Brain microvascular endothelial cell (primary cell): ENCODE measurements around the gene LTBP3.
"Not testable (repeated sequence)": the region's sequence is repeated elsewhere in the genome, so short reads cannot be mapped to it uniquely, and the experiment has no call there.

Experiments
- DNase-seq: peaks from one replicate; pipeline ENCODE4 v3.0.0-alpha.2; 2020
- H3K27ac ChIP-seq: fragments of 250-450 bp; sonication (Bioruptor Pico); 2 replicates; pipeline ENCODE4 v1.5.1; 2020; ENCODE audit warnings: mild to moderate bottlenecking, moderate library complexity
- H3K27me3 ChIP-seq: fragments of 250-450 bp; sonication (Bioruptor Pico); replicated peaks from 2 replicates; pipeline ENCODE4 v1.5.1; 2020; ENCODE audit warnings: mild to moderate bottlenecking
- H3K36me3 ChIP-seq: fragments of 250-450 bp; sonication (Bioruptor Pico); replicated peaks from 2 replicates; pipeline ENCODE4 v1.5.1; 2020; ENCODE audit warnings: mild to moderate bottlenecking
- H3K4me3 ChIP-seq: 2 replicates; pipeline ENCODE4 v1.5.1; 2011; ENCODE audit warnings: low read depth, mild to moderate bottlenecking, control low read depth, low read length, moderate library complexity
- in situ Hi-C: cut with HindIII; loops from 2 replicates; pipeline ENCODE4 v1.10.0; 2017; ENCODE audit warnings: low sequenced_read_pairs, low pct_ligation_motif_present
- TF ChIP-seq, protein P1 (sequence below): IDR thresholded peaks from 2 replicates; pipeline ENCODE4 v1.5.1; 2011; ENCODE audit warnings: low read depth, mild to moderate bottlenecking, moderate library complexity, low read length, control low read depth, inconsistent platforms; ENCODE audit errors: missing control alignments

LTBP3 gene

DNA sequence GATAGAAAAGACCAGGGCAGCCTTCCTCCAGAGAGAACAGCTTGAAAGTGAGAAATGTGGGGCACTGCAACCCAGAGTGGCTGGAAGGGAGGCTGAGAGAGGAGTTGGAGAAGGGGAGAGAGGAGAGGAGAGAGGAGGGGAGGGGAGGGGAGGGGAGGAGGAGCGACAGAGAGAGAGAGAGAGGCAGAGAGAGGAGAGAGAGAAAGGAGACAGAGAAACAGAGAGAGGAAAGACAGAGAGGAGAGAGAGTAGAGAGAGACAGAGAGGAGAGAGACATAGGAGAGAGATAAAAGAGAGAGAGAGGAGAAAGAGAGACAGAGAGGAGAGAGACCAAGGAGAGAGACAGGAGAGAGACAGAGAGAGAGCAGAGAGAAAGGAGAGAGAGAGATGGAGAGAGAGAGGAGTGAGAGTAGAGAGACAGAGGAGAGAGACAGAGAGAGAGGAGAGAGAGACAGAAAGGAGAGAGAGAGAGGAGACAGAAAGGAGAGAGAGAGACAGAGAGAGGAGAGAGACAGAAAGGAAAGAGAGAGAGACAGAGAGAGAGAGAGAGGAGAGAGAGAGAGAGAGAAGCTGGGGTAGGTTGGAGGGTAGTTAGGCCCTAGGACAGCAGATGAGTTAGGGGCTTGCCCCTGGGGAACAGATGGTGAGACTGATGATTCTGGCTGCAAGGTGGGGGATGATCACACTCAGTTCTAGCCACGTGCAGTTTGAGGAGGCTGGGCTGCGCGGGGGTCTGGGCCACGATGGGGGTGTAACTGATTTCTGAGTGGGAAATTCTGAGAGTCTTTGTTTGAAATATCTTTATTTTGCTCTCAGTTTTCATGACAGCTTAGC, 41.8 kb downstream of the LTBP3 start:
- TF ChIP-seq, protein P1, sequence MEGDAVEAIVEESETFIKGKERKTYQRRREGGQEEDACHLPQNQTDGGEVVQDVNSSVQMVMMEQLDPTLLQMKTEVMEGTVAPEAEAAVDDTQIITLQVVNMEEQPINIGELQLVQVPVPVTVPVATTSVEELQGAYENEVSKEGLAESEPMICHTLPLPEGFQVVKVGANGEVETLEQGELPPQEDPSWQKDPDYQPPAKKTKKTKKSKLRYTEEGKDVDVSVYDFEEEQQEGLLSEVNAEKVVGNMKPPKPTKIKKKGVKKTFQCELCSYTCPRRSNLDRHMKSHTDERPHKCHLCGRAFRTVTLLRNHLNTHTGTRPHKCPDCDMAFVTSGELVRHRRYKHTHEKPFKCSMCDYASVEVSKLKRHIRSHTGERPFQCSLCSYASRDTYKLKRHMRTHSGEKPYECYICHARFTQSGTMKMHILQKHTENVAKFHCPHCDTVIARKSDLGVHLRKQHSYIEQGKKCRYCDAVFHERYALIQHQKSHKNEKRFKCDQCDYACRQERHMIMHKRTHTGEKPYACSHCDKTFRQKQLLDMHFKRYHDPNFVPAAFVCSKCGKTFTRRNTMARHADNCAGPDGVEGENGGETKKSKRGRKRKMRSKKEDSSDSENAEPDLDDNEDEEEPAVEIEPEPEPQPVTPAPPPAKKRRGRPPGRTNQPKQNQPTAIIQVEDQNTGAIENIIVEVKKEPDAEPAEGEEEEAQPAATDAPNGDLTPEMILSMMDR = no peak
- in situ Hi-C loops = no loop called here
- Histone ChIP-seq H3K36me3 (no peaks in the 10 kb centered on the region), H3K27ac (no peak overlapping the region), H3K4me3 (no peak overlapping the region), H3K27me3 (no peaks in the 10 kb centered on the region)
- no peak for DNase-seq

DNA sequence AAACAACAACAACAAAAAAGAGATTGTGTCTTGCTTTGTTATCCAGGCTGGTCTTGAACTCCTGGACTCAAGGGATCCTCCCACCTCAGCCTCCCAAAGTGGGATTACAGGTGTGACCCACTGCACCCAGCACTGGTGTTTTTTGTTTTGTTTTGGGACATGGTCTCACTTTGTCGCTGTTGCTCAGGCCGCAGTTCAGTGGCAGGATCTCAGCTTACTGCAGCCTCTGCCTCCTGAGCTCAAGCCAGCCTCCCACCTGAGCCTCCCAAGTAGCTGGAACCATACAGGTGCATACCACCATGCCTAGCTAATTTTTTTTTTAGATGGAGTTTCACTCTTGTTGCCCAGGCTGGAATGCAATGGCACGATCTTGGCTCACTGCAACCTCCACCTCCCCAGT, 45.8 kb downstream of the LTBP3 start:
- H3K4me3 ChIP-seq, in situ Hi-C loops, H3K27me3 ChIP-seq: not testable (repeated sequence)

DNA sequence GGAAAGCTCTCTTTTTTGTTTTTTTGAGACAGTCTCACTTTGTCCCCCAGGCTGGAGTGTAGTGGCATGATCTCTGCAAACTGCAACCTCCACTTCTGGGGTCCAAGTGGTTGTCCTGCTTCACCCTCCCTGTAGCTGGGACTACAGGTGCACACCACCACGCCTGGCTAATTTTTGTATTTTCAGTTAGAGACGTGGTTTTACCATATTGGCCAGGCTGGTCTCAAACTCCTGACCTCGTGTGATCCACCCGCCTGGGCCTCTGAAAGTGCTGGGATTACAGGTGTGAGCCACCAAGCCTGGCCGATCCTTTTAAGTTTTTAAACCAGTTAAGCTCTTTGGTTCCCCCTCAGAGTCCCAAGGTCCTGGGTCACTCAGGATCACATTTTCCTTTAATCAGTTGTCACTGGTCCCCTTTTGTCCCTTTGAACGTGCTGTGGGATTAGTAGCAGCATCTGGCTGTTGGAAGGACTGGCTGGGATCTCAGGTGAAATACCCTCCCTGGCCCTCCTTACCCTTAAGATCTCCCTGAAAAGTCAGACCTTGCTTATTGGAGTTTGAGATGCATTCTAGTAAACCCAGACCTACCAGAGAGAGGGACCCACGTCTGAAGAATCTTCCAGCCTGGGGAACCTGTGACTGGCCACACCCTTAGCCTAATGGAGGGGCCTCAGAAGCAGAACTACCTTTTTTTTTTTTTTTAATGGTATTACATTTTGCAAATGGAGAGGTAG, 51.2 kb downstream of the LTBP3 start:
- Histone ChIP-seq H3K36me3 (peaks cover 45% of the 10 kb centered on the region), H3K27ac (peak overlapping the region; percentile 93), H3K27me3 (no peaks in the 10 kb centered on the region), H3K4me3 (peak overlapping the region; percentile 99)
- in situ Hi-C loops = no loop called here
- peak; percentile 87 for DNase-seq
- TF ChIP-seq, protein P1 = no peak

More for the DNA sequence above, 45.8 kb downstream of the LTBP3 start:
- DNase-seq, H3K27ac ChIP-seq, H3K36me3 ChIP-seq: not testable (repeated sequence)

DNA sequence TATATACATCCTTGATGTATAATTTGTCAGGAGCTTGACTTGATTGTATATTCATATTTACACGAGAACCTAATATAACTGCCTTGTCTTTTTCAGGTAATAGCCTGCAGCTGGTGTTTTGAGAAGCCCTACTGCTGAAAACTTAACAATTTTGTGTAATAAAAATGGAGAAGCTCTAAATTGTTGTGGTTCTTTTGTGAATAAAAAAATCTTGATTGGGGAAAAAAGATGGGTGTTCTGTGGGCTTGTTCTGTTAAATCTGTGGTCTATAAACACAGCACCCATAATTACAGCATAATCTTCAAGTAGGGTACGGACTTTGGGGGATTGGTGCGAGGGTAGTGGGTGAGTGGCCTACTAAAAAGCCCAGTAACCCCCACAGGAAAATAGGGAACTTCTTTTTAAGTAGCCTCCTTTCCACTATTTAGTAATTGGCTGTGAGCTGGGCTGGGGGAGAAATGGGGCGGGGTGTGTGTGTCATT, 51.8 kb downstream of the LTBP3 start:
- in situ Hi-C loops = no loop called here
- TF ChIP-seq, protein P1 = no peak
- Histone ChIP-seq H3K27me3 (no peaks in the 10 kb centered on the region), H3K4me3 (peak overlapping the region; percentile 99), H3K36me3 (peaks cover 51% of the 10 kb centered on the region), H3K27ac (peak overlapping the region; percentile 93)
- DNase-seq = no peak

DNA sequence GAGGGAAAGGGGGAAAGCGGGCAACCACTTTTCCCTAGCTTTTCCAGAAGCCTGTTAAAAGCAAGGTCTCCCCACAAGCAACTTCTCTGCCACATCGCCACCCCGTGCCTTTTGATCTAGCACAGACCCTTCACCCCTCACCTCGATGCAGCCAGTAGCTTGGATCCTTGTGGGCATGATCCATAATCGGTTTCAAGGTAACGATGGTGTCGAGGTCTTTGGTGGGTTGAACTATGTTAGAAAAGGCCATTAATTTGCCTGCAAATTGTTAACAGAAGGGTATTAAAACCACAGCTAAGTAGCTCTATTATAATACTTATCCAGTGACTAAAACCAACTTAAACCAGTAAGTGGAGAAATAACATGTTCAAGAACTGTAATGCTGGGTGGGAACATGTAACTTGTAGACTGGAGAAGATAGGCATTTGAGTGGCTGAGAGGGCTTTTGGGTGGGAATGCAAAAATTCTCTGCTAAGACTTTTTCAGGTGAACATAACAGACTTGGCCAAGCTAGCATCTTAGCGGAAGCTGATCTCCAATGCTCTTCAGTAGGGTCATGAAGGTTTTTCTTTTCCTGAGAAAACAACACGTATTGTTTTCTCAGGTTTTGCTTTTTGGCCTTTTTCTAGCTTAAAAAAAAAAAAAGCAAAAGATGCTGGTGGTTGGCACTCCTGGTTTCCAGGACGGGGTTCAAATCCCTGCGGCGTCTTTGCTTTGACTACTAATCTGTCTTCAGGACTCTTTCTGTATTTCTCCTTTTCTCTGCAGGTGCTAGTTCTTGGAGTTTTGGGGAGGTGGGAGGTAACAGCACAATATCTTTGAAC, 52.5 kb downstream of the LTBP3 start:
- H3K36me3 ChIP-seq = peaks cover 58% of the 10 kb centered on the region
- DNase-seq = peak; percentile 15
- TF ChIP-seq, protein P1 = no peak
- H3K4me3 ChIP-seq = peak overlapping the region; percentile 99
- peak overlapping the region; percentile 93 for H3K27ac ChIP-seq
- no peaks in the 10 kb centered on the region for H3K27me3 ChIP-seq
- in situ Hi-C loops = no loop called here
